ENCODE measurements around the gene PANK1. TPM values are rescaled to one million over a fixed set of nuclear protein-coding genes. Genes with fewer than 3 reads are reported as not detected.

Gene PANK1
- total and polyA plus RNA-seq, 2 donors from 2014 or later: 5.4 to 31.3 TPM

DNA sequence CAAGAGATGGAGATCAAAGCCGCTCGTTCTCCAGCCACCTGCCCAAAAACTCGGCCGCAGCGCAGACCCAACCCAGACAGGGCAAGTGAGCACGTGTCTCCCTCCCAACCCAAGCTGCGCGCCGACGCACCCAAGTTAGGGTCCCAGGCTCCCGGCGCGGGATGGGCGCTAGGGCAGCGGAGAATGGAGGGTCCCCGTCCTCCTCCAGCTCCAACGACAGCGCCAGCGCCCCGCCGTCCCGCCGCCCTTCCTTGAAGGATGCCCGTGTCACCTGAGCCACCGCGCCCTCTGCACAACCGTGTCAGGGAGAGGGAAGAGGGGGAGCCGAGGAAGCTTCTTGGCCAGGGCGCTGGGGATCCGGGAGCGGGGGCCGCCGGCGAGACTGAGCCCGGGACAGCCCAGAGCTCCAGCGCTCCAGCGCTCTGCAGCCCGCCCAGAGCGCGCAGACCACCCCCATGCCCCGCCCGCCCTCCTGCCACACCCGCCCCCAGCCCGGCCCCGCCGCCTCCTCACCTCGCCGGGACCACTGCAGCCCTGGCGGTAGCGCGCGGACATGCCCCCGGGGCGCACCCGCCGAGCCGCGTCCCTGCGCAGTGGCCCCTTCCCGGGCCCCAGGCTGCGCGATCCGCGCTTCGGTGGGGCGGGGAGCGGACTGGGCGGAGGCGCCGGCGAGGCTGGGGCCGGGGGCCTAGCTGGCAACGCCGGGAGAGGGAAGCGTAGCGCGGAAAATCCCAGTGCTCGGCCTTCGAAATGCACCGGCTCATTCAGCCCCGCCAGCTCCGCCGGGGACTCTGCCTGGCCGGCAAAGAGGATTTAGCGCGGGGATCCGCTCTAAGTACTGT, 109.7 kb downstream of the PANK1 start, which contains the start of gene SLC16A12:
SLC16A12 (minus strand) TSS at position 424 of the 842 bp plus-strand sequence. CDS start 73,016 bp downstream, outside the sequence.
- no peak for FAIRE-seq
- peaks cover 0 to 2% (median 0%) of the 10 kb centered on the region in 3 donors for H3K36me3 ChIP-seq (ENCODE audit: control insufficient read depth in 2 of 3, insufficient read depth in 3 of 3, low read length in 3 of 3)
- H3K4me1 ChIP-seq (ENCODE audit: control insufficient read depth in 2 of 3, insufficient read depth in 2 of 3, low read depth in 1 of 3, low read length in 3 of 3): peaks cover 0 to 8% (median 5%) of the 10 kb centered on the region in 3 donors
- intact Hi-C loops (cut with DNase I): no loop called here
- peak within 1 kb of the TSS; percentile 33 to 73 (median 64) for H3K4me3 ChIP-seq (ENCODE audit: low read length in 3 of 3)
- DNase-seq: peak; percentile 66 to 79 (median 74)
- peak within 1 kb of the TSS; percentile 86 to 95 for H3K27ac ChIP-seq (ENCODE audit: low read depth in 2 of 2, low read length in 2 of 2)
- H3K9ac ChIP-seq (ENCODE audit: low read length in 3 of 3): peak within 1 kb of the TSS in 2 of 3 donors; percentile 43 to 68
- TF ChIP-seq, protein P1, sequence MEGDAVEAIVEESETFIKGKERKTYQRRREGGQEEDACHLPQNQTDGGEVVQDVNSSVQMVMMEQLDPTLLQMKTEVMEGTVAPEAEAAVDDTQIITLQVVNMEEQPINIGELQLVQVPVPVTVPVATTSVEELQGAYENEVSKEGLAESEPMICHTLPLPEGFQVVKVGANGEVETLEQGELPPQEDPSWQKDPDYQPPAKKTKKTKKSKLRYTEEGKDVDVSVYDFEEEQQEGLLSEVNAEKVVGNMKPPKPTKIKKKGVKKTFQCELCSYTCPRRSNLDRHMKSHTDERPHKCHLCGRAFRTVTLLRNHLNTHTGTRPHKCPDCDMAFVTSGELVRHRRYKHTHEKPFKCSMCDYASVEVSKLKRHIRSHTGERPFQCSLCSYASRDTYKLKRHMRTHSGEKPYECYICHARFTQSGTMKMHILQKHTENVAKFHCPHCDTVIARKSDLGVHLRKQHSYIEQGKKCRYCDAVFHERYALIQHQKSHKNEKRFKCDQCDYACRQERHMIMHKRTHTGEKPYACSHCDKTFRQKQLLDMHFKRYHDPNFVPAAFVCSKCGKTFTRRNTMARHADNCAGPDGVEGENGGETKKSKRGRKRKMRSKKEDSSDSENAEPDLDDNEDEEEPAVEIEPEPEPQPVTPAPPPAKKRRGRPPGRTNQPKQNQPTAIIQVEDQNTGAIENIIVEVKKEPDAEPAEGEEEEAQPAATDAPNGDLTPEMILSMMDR (IDR thresholded peaks at IDR 0.05; ENCODE audit: borderline replicate concordance, extremely low read depth, insufficient read depth): no peak
- no peaks in the 10 kb centered on the region for H3K9me3 ChIP-seq (ENCODE audit: control insufficient read depth in 2 of 3, insufficient read depth in 1 of 3, low read length in 3 of 3)
- peaks cover 13% of the 10 kb centered on the region for H3K27me3 ChIP-seq (ENCODE audit: control insufficient read depth, insufficient read depth, low read length)

DNA sequence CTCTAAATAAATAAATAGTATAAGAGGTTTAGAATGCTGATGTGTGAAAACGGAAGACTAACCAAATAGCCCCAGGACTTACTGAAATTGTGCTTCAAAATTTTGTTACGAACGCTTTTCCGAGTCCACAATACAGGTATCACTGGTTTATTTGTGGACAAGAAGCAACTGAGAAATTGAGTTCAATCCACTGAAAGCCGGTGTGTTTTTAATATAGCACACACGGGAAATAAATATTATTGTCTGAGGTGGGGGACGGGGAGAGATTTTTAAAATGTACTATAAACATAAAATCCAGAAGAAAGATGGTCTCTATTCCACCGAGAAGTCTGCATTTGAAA, 110.2 kb downstream of the PANK1 start:
- H3K36me3 ChIP-seq (ENCODE audit: control insufficient read depth in 2 of 3, insufficient read depth in 3 of 3, low read length in 3 of 3): peaks cover 0 to 2% (median 0%) of the 10 kb centered on the region in 3 donors
- peak overlapping the region; percentile 86 to 95 for H3K27ac ChIP-seq (ENCODE audit: low read depth in 2 of 2, low read length in 2 of 2)
- no peaks in the 10 kb centered on the region for H3K9me3 ChIP-seq (ENCODE audit: control insufficient read depth in 2 of 3, insufficient read depth in 1 of 3, low read length in 3 of 3)
- FAIRE-seq (no peak), DNase-seq (peak in 1 of 5 donors; percentile 9)
- peaks cover 0 to 8% (median 5%) of the 10 kb centered on the region in 3 donors for H3K4me1 ChIP-seq (ENCODE audit: control insufficient read depth in 2 of 3, insufficient read depth in 2 of 3, low read depth in 1 of 3, low read length in 3 of 3)
- TF ChIP-seq, protein P1 (IDR thresholded peaks at IDR 0.05; ENCODE audit: borderline replicate concordance, extremely low read depth, insufficient read depth): no peak
- H3K9ac ChIP-seq (ENCODE audit: low read length in 3 of 3): peak overlapping the region in 2 of 3 donors; percentile 43 to 47
- H3K4me3 ChIP-seq (ENCODE audit: low read length in 3 of 3): peak overlapping the region; percentile 33 to 73 (median 64)
- intact Hi-C loops (cut with DNase I): no loop called here
- peaks cover 13% of the 10 kb centered on the region for H3K27me3 ChIP-seq (ENCODE audit: control insufficient read depth, insufficient read depth, low read length)

Small RNAs within 50 kb of the gene (microRNA-seq; reads per million reads assigned to microRNA genes)
- gene MIR107: 321 reads per million, percentile 68 among the genes with 10 or more reads in this experiment

Other genes starting within 250 kb of the PANK1 start
- gene IFIT5, start 230.7 kb downstream of the PANK1 start, total RNA-seq: 23.3 TPM
- 11.0 TPM for gene IFIT5, start 230.7 kb downstream of the PANK1 start, polyA plus RNA-seq (ENCODE audit: insufficient read depth, low read depth, low replicate concordance)
- 38.8 TPM for gene SLC16A12, start 109.6 kb downstream of the PANK1 start, total RNA-seq
- 19.0 TPM for gene SLC16A12, start 109.6 kb downstream of the PANK1 start, polyA plus RNA-seq (ENCODE audit: insufficient read depth, low read depth, low replicate concordance)
- gene KIF20B, start 56.3 kb upstream of the PANK1 start, total RNA-seq: 7.3 TPM
- 0.67 TPM for gene KIF20B, start 56.3 kb upstream of the PANK1 start, polyA plus RNA-seq (ENCODE audit: insufficient read depth, low read depth, low replicate concordance)

Measured in kidney (tissue), 14 donors.